GM21576 (cell line): ENCODE results near the gene PFDN5.

Experiments
- ATAC-seq: cut with Tn5 transposase; IDR thresholded peaks from one replicate; pipeline ENCODE4 v1.9.1; 2021; ENCODE audit warnings: mild to moderate bottlenecking, moderate library complexity; ENCODE audit not compliant: unreplicated experiment

PFDN5 gene

DNA sequence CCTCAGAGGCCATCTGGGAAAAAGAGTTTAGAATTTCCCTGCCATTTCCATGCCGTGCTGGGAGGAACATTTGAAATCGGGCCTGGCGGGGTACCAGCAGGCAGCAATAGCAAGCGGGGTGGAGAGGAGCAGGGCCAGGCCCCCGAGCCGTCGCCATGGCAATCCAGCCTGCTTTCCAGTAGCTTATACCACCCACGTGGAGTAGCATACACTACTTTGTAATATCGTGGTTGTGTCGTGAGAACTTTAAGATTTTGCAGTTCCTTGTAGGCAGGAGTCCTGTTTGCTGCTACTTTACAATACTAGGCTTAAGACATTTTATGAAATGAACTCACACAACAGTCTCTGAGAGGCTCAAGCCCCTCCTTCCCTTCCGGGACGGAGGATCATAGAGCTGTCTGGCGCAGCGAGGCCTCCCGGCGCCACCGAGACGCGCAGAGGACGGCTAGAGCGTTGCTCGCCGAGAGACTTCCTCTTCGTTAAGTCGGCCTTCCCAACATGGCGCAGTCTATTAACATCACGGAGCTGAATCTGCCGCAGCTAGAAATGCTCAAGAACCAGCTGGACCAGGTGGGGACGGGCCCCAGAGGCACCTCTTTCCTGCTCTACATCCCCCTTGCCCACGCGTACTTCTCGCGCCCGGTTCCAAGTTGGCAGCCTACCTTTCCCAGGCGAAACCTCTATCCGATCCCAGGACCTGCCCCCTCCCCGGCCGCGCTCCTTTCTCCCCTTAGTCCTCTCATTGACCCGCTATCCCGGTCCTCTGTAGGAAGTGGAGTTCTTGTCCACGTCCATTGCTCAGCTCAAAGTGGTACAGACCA, at the start of gene PFDN5:
PFDN5 (plus strand) TSS at position 473 of the 821 bp plus-strand sequence; CDS start at position 499, 26 bp downstream.
- ATAC-seq: peak; percentile 86

DNA sequence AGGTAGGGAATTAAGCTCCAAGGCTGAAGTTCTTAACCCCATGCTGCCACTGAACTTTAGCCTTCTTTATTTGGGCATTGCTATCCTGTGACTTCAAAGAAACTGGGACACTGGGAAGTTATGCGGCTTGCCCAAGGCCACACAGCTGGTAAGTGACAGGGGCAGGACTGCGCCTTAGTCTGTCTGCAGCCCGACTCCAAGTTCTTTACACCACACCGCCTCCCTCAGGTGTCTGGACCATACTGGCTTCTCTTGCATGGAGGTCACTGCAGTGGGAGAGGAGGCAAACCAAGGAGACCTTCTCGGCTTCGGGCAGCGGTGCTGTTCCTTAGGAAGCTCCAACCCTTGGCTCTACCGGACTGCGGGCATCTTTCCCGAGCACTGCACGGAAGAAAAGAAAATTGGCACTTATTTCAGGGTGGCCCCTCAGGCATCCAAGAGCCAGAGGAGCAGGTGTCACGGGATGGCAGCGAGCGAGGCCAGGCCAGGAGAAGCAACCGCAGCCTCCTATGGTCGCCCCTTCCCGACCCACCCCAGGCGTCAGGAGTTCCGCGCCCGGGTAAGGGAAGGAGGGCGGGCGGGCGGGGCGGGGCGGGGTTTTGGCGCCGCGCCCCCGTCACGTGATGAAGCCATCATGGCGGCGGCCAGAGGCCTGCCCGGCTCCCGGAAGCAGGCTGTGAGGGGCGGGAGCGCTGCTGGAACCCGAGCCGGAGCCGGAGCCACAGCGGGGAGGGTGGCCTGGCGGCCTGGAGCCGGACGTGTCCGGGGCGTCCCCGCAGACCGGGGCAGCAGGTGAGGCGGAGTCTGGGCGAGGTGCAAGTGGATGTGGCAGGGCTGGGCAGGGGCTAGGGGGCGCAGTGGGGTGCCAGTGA, 43.6 kb upstream of the PFDN5 start:
- peak; percentile 59 for ATAC-seq

DNA sequence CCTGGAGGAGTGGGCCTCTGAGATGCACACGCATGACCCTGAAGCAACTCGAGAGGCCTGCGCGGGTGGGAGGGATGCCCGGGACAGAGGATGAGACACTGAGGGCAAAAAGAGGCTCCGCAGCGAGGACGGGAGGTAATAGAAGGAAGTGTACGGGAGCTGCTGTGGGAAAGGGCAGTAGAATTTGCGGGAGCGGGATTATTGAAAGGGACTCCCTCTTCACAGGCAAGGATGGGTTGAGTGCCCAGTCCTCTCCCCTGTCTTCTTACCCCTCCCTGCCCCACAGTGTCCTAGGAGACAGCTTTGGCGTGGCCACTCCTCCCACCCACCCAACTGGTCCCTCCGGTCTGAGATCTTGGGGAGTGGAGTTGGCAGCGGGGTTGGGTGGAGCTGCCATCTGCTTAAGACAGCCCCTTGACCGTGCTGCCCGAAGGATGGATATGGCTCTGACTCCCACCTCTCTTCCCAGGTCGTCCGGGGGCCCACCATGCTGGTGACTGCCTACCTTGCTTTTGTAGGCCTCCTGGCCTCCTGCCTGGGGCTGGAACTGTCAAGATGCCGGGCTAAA, 42.9 kb upstream of the PFDN5 start:
- ATAC-seq: peak; percentile 9

DNA sequence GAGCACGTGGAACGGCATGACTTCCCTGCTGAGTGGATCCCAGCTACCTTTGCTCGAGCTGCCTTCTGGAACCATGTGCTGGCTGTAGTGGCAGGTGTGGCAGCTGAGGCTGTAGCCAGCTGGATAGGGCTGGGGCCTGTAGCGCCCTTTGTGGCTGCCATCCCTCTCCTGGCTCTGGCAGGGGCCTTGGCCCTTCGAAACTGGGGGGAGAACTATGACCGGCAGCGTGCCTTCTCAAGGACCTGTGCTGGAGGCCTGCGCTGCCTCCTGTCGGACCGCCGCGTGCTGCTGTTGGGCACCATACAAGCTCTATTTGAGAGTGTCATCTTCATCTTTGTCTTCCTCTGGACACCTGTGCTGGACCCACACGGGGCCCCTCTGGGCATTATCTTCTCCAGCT, 42.0 kb upstream of the PFDN5 start:
- no peak for ATAC-seq

DNA sequence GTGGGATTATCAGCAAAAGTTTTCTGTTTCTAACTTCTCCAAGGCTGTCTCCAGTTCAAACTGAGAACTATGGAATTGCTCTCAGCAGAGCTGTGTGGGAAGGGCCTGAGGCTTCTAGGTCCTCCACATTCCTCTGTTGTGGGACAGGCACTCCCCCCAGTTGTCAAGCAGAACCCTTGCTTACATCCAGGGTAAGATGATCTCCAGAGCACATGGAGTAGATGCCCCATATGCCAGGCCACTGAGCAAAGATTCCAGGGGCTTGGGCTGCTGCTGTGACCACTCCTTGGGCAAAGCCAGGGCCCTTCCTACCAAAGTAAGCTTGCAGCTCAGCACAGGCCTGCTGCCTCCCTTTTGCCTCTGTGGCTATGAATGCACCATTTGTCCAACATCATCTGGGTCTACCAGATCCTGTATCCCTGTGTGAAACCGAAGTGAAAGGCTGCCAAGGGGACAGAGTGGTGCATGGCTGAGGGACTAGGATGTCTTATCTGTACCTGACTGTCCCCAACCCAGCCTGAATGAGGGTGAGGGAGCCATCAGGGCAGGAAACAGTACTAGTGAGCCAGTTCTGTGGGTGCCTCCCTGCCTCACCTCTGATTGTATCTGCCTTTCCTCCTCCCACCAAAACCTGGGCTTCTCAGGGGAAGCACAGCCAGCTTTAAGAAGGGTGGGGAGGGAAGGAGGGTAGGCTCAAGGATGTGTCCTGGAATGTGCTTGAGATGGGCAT, 40.4 kb upstream of the PFDN5 start:
- ATAC-seq: no peak

DNA sequence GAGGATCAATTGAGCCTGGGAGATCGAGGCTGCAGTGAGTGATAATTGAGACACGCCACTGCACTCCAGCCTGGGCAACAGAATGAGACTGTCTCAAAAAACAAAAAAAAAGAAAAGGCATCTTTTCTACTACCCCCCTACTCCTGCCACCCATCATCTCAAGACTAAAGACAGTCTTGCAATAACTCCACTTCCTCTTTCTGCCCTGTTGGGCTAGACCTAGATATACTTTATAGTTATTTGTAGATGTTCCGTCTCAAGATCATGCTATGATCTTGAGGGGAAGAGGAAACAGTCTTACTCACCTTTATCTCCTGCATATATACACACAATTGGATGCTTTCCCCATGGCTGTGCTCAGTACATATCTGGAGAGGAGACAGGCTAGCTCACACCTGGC, 39.3 kb upstream of the PFDN5 start:
- ATAC-seq: no peak

DNA sequence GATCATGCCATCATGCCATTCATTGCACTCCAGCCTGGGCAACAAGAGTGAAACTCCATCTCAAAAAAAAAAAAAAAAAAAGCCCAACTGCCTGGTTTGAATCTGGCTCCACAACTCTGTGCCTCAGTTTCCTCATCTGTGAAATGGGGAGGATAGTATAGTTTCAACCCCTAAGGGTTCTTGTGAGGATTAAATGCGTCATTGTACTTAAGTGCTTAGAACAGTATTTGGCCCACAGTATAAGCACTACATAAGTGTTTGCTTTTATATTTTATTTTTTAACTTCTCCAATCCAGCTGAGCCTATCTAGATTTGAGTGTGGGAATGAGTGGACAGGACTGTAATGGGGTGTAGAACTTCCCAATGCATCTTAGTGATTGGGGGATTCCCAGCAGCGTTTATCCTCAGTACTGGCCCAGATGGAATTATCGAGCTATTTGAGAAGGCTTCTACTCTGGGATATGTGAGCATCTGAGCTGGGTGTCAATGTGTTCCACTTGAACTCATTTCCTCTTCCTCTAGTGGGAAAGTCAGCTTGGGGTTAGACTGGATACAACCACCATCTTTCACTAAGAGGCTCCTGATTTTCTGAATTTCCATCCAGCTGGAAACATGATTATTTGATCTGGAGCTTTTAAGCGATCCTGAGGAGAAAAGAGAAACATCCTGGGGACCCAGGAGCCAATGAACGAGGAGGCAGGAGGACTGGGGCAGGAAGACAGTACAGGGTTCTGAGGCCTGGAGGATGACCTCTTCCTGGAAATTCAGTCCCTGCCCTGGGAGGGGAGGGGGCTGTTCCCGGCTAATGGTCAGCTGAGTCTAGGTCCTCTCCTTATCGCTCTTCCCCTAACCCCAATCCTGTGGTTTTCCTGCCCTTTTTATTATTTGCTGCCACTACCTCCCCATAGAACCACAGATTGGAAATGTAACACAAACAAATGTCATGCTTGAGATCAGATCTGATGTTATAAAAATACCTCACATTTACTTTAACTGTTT, 36.5 kb upstream of the PFDN5 start:
- ATAC-seq: no peak

DNA sequence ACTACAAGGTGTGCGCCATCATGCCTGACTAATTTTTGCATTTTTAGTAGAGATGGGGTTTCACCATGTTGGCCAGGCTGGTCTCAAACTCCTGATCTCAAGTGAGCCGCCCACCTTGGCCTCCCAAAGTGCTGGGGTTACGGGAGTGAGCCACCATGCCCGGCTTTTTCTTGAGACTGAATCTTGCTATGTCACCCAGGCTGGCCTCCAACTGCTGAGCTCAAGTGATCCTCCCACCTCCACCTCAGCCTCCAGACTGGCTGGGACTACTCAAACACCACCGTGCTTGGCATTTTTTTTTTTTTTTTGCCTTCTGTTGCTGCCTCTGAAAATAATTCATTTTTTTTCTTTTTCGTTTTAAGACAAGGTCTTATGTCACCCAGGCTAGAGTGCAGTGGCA, 35.5 kb upstream of the PFDN5 start:
- ATAC-seq: no peak

DNA sequence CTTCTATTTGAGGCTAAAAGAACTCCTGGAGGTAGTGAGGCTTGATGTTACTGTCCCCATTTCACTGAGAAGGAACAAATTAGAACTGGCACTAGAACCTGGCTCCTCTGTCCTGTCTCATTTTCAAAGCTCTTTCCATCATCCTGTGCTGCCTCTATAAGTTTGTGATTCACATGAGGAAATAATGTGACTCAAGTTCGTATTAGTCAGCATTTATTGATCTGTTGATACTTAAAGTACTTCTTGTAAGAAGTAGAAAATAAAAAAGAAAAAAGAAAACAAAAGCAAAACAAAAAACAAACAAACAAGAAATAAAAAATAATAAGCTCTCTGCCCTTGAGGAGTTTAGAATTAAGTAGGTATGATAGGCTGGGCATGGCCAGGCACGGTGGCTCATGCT, 29.6 kb upstream of the PFDN5 start:
- no peak for ATAC-seq

DNA sequence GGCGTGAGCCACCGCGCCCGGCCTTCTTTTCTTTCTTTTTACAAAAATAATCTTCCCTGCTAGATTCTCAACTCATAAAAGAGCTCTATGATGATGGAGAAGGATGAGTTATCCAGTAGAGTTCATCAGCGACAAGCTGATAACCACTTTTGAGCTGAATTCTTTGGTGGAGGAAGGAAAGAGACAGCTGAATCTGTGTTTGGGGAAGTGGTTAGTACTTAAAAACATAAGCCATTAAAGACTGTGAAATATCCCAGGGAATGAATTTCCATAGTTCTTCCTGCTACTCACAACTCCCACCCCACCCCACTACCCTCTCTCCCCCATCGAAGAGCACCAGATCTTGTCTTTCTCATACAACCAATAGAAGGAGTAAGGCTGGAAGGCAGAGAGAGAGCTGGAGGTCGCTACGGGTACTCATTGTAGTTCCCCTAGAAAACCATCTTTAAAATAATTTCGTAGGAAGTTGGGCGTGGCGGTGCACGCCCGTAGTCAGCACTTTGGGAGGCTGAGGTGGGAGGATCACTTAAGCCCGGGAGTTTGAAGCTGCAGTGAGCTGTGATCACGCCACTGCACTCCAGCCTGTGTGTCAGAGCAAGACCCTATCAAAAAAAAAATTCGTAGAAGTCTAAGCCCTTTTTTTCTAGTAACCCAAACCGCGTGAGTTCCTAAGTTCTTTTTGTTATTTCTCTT, 27.9 kb upstream of the PFDN5 start:
- ATAC-seq: peak; percentile 7

DNA sequence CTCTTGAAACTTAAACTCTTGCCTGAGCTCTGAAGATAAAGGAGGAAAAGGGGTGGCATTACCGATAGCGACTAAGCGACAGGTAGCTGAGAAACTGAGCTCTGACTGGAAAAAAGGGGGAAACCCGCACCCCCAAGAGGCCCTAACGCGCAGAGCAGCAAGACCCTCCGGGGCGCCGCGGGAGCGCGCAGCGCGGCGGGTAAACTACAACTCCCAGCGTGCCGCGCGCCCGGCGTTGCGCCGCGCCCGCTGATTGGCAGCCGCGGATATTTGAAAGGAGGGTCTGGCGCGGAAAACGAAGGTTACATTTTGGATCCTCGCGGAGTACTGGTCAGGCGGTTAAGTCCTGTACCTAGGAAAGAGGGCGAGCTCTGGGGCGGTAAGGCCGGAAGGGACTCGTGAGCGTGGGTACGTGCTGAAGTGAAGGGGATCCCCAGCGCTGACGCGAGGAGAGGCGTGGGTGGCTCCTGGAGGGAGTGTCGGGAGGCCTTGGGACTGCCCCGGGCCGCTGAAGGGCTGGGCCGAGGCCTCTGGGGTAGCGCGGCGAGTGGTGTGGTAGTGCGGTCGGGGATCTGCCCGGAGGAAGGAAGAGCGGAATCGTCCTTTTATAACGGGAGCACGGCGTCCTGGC, 27.2 kb upstream of the PFDN5 start, which contains the start of gene ESPL1:
ESPL1 (plus strand) TSS at position 301 of the 631 bp plus-strand sequence. CDS start 468 bp downstream, outside the sequence.
- ATAC-seq: peak; percentile 80

DNA sequence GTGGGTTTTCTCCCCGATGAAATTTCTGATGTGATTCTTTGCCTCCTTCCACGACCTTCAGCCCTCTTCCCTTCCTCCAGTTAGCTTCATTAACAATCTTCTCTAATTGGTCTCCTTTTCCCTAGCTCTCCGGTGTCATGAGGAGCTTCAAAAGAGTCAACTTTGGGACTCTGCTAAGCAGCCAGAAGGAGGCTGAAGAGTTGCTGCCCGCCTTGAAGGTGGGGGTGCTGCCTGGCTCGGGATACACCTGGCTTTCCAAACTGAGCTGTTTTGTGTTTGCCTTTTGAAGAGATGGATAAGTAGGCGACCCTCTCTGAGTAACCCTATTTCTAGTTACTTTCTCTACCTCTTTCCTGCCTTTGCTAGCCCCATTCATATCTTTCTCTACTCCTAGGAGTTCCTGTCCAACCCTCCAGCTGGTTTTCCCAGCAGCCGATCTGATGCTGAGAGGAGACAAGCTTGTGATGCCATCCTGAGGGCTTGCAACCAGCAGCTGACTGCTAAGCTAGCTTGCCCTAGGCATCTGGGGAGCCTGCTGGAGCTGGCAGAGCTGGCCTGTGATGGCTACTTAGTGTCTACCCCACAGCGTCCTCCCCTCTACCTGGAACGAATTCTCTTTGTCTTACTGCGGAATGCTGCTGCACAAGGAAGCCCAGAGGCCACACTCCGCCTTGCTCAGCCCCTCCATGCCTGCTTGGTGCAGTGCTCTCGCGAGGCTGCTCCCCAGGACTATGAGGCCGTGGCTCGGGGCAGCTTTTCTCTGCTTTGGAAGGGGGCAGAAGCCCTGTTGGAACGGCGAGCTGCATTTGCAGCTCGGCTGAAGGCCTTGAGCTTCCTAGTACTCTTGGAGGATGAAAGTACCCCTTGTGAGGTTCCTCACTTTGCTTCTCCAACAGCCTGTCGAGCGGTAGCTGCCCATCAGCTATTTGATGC, 26.4 kb upstream of the PFDN5 start:
- no peak for ATAC-seq

DNA sequence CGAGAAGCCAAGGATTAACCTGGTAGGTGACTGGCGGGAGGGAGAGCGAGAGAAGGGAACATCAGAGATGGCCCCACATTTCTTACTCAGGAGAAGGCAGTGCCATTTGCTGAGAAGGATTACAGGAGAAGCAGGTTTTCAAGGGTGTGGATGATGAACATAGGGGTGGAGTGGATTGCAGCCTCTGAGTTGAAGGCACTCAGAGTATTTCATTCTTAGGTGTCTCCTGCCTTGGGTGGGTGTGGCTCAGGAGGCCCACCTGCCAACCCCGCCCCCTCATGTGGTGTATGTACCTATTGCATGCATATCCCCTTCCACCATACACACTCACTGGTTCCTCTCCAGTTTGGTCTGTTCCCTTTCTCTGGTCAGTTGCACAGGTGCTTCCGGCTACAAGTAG, 20.9 kb upstream of the PFDN5 start:
- no peak for ATAC-seq

DNA sequence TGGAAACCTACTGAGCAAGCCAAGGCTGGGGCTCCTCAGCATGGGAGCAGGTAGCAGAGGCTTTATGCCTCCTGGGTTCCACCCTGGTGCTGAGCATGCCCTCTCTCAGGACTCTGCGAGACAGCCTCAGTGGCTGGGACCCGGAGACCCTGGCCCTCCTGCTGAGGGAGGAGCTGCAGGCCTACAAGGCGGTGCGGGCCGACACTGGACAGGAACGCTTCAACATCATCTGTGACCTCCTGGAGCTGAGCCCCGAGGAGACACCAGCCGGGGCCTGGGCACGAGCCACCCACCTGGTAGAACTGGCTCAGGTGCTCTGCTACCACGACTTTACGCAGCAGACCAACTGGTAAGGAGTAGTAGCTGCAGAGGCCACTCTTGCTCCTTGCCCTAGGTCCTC, 18.8 kb upstream of the PFDN5 start:
- ATAC-seq: no peak

DNA sequence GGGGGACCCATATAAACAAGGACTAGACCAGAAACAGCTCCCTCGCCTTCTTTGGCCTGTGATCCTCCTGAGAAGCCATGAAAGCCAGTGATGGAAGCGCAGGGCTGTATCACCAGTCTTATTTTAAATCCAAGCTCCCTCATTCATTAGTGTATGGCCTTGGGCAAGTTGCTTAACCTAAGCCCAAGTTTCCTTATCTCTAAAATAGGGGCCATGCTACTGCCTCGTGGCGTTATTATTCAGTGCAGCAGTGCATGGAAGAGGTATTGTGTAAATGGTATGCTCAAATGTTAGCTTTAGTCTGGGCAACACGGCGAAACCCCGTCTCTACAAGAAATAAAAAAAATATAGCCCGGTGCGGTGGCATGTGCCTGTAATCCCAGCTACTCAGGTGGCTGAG, 17.4 kb upstream of the PFDN5 start:
- ATAC-seq: no peak

DNA sequence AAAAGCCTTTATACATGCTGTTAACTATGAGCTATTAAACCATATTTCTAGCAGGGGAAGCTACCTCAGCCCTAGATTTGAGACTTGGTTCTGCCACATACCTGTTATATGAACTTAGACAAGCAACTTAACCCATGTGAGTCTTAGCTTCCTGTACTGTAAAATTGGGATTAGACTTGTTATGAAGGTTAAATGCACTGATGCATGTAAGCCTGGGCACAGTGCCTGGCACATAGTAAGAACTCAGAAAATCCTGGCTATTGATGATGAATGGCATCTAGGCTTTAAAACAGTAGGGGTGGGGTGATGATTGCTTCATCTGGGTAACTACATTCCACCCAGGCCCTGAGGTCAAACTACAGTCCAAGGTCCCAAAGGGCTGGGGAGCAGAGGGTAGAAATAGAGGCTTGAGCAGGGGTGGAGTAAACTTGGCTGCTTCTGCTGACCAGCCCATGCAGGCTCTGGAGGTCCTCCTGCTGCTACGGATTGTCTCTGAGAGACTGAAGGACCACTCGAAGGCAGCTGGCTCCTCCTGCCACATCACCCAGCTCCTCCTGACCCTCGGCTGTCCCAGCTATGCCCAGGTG, 16.0 kb upstream of the PFDN5 start:
- ATAC-seq: no peak

DNA sequence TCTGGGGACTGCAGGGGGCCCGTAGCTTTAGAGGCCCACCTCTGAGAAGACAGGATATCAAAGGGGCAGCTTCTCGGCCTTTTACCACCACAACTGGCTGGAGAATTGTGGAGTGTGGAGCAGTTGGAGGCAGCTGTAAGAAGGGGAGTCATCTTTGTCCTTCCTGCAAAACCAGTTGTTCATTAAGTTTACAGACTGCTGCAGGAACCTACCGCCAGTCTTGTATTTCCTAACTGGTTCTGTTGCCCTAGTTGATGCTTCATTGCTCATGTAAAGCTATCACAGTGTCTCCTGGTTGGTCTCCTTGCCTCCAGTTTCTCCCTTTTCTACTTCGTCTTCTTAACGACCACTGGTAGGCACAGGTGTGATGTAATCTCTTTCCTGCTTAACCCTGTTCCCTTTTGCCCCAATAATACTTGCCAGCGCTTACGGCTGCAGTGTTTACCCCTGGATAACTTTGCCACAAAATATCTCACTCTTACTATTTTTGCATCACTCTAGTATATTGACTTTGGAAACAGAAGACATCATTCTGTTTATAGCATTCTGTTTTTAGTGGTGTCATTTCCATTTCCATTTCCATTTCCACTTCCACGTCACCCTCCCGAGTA, 15.3 kb upstream of the PFDN5 start:
- no peak for ATAC-seq
